Fibroblast of the aortic adventitia (primary cell): ENCODE results near the gene PYGM. TPM values are rescaled to one million over a fixed set of nuclear protein-coding genes. Genes with fewer than 3 reads are reported as not detected.
A peak's percentile ranks its signal among the peaks of the same experiment; 100 is the strongest.

Experiments
- DNase-seq: peaks from one replicate; pipeline ENCODE4 v3.0.0-alpha.2; 2010; ENCODE audit warnings: low read depth
- H3K4me3 ChIP-seq: 2 replicates; pipeline ENCODE4 v1.5.1; 2011; ENCODE audit warnings: low read depth, mild to moderate bottlenecking, control low read depth, low read length, moderate library complexity
- total RNA-seq: library from RNA; depleted of rRNA; stranded (reverse); fragments of >200 nt; gene quantifications from 2 replicates; pipeline ENCODE4 v1.2.3, GENCODE V29; 2012; ENCODE audit warnings: low replicate concordance
- TF ChIP-seq, protein P1 (sequence below): IDR thresholded peaks from 2 replicates; pipeline ENCODE4 v1.5.1; 2011; ENCODE audit warnings: mild to moderate bottlenecking, low read length, control low read depth, inconsistent platforms; ENCODE audit not compliant: insufficient read depth

PYGM gene
- total RNA-seq, 1 donor, result 0.63 TPM

DNA sequence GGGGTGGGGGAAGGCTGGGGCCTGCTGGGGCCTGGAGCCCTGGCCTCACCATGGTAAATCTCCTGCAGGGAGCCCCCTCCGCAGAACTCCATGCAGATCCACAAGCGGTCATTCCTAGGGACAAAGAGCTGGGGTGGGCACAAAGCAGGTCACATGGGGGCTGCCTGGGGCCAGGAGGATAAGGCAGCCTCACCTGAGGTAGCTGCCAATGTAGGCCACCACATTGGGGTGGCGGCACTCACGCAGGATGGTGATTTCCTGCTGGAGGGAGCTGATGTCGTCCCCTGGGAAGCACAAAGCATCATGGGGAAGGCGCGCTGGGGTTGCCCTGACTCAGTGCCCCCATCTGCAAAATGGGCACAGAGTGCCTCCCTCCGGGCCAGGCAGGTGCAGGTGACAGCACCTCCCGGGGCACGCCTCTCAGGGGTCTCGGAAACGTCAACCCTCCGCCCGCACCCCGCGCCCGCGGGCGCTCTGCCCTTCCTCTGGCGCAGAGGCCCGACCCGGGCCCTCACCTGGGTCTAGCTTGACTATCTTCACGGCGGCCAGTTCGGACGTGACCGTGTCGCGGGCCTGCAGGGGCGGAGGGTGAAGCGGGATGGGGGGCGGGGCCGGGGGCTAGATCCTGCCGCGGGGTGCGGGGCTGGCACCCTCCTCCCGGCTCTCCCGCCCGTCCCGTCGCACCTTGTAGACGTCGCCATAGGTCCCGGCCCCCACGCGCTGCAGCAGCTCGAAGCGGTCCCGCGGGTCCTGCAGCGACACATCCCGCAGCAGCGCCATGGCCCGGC is 42.8 kb upstream of the PYGM start:
- TF ChIP-seq, protein P1, sequence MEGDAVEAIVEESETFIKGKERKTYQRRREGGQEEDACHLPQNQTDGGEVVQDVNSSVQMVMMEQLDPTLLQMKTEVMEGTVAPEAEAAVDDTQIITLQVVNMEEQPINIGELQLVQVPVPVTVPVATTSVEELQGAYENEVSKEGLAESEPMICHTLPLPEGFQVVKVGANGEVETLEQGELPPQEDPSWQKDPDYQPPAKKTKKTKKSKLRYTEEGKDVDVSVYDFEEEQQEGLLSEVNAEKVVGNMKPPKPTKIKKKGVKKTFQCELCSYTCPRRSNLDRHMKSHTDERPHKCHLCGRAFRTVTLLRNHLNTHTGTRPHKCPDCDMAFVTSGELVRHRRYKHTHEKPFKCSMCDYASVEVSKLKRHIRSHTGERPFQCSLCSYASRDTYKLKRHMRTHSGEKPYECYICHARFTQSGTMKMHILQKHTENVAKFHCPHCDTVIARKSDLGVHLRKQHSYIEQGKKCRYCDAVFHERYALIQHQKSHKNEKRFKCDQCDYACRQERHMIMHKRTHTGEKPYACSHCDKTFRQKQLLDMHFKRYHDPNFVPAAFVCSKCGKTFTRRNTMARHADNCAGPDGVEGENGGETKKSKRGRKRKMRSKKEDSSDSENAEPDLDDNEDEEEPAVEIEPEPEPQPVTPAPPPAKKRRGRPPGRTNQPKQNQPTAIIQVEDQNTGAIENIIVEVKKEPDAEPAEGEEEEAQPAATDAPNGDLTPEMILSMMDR, result no peak
- DNase-seq, result no peak
- peak overlapping the region; percentile 64 for H3K4me3 ChIP-seq

DNA sequence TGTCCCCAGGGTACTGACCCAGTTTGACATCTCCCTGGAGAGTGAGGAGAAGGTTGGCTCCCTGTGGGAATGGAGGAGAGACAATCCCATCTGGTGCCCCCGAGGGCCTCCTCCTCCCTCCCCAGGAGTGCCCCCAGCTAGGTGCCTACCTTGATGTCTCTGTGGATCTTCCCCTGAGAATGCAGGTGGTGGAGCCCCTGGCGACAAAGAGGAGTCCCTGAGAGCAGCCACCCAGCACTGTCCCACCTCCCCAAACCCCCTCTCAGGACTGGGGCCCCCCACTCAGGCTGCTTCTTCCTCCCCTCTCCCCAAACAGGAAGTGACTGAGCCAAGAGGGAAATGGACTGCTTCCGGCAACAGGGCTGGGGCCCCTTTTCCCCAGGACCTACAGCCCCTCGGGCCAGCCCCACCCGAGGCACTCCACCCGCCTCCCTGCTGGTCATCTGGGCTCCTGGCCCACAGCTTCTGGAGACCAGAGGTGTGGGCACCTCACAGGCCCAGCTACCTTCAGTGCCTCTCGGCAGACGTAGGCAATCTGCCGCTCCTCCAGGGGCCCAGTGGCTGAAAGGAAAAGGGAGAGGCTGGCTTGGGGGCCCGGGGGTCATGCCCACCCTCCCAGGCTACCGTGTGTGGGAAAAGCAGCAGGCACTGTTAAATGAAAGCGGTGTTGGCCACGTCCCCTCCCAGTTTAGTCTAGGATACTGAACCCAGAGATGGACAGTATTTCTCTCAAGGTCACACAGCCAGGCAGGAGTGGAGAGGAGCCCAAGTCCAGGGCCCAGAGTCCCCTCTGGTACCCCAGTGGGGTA is 42.0 kb upstream of the PYGM start:
- TF ChIP-seq, protein P1, result no peak
- no peak overlapping the region for H3K4me3 ChIP-seq
- DNase-seq, result no peak

DNA sequence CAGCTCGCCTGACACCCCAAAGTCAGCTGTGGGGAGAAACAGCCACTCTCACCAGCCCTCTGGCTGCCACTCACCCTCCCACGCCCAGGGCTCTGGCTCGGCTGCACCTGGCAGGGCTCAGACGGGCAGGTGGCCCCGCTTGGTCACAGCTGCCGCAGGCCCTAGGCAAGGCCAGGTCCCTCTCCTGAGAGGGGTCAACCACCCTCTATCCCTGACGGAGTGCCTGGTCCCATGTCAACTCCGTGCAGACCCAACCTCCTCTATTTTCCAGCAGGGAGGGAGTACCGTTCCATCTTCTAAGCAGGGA is 41.3 kb upstream of the PYGM start:
- H3K4me3 ChIP-seq, result no peak overlapping the region
- TF ChIP-seq, protein P1, result no peak
- DNase-seq, result no peak

DNA sequence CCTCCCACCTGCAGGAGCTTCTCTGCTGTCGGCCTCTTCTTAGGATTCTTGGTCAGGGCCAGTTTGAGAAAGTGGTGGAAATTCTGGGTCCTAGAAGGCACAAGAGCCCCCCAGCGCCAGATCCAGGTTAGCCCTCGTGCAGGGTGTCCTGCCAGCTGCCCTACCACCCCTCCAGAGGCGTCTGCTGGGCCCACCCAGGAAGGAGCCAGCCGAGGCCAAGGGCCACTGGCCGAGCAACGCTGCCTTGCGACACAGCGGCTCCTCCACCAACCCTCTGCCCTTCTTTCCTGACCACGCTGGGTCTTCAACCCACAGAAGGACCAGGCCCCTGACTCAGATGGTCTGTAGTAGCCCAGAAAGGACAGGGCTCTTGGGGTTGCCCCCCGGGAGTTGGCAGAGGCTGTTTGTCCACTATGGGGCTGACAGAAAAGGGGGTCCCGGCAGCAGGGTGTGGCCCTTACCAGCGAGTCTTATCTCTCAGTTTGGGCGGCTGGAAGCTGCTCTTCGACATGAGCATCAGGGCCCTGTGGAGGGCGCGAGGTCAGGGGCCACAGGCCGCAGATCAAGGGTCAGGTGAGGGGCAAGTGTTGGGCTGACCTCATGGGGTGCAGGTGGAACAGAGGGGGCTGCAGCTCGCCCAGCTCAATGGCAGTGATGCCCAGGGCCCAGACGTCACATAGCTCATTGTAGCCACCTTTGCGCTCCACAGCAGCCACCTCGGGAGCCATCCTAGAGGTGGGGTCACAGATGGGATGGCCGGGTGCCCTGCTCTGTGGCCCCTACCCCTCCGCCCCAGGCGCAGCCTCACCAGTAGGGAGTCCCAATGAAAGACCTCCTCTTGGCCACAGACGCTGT is 40.8 kb upstream of the PYGM start:
- no peak overlapping the region for H3K4me3 ChIP-seq
- DNase-seq, result no peak
- TF ChIP-seq, protein P1, result no peak

DNA sequence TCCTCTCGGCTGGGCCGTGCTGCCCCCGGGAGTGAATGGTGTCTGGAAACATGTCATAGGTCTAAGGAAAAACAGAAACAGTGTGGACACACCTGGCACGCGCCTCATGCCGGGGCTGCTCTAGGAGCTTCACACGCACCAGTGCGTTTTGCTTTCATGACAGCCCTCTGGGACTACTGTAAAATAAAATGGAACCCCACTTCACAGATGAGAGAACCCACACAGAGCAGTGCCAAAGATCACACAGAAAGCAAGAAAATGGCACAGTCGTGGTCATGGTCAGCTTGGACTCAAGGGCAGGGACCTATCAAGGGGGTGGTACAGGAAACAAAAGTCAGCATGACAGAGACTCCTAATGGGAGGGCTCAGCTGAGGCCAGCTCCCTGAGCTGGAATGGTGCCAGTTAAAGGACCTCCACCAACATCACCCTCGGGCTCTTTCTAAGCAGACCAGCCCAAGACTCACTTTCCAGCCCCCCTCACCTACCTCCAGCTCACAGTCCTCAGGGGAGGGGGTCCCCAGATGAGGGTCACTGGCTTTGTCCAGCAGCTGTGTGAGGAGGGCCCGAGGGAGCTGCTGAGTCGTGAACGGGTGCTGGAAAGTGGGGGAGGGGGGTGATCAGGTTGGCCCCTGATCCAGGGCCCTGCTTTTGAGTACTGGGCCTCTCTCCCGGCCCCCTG is 40.0 kb upstream of the PYGM start:
- TF ChIP-seq, protein P1, result no peak
- DNase-seq, result no peak

DNA sequence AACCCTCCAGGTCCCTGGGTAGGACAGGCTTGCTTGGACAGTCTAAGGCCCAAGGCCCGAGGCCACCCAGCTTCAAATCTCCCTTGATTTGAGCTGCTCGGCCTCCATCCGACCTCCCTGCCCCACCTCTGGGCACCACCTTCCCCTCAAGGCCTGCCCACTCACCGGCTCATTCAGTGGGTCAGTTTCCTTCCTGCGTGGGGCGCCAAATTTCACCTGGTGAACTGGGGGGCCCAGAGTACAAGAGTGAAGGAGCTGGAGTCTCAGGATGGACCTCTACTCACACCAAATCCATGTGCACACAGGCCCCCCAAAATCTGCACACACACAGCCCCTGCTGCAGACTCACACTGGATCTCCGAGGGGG is 39.5 kb upstream of the PYGM start:
- H3K4me3 ChIP-seq, result no peak overlapping the region
- no peak for DNase-seq
- TF ChIP-seq, protein P1, result no peak

More for the DNA sequence above, 40.0 kb upstream of the PYGM start:
- H3K4me3 ChIP-seq, result no peak overlapping the region
